ENCODE data around the gene WRAP73.

WRAP73 gene

GRCh38 chr1:3683197-3683596 lies 33.3 kb upstream of the WRAP73 start:
- TF ChIP-seq CTCF (IDR thresholded peaks at IDR 0.05; ENCODE audit: control extremely low read depth, extremely low read depth, low read depth, missing control alignments): no peak
- ChIA-PET POLR2A (no interaction called here), CTCF (interaction anchor here (1.0 to 1.1 kb wide), 2 partner anchors 12 to 41 kb away, joined by 3 read pairs; no protein-coding TSS in a partner anchor)
- DNase-seq (ENCODE audit: extremely low spot score): no peak

DNA sequence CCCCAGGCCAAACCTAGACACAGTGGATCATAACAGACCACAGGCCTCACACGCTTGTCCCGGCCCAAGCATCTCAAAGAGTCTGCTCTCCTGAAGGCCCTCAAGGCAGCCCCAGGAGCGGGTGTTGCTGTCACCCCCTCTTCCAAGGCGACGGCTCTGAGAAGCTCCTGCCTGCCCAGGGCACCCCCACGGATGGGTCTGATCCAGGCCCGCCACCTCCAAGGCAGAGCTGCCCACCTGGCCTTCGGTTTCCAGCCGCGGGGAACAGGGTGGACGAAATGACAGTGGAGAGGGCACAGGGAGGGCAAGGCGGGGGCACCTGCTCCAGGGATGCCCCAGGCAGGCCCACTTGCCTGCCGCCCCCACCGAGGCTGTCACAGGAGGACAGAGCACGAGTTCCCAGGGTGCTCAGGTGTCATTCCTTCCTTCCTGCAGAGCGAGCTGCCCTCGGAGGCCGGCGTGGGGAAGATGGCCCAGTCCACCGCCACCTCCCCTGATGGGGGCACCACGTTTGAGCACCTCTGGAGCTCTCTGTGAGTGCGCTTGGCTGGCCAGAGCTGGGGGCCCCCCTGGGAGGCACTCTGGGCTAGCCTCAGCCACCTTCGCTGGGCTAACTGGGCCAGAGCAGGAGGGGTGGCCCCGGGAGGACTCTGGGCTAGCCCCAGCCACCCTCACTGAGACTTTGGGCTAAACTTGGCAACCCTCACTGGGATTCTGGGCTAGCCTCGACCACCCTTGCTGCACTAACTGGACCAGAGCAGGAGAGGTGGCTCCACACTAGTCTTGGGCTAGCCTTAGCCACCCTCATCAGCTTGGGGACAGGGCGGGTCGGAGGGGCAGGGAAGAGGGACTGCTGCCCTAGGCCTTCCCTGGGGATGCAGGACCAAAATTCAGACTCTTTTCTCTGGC lies 32.2 kb upstream of the WRAP73 start:
- ChIA-PET POLR2A (no interaction called here), CTCF (interaction anchor here (0.9 to 1.4 kb wide), 3 partner anchors 10 to 15 kb away, joined by 3 to 4 read pairs (median 3); no protein-coding TSS in a partner anchor)
- DNase-seq (ENCODE audit: extremely low spot score): no peak
- TF ChIP-seq CTCF (IDR thresholded peaks at IDR 0.05; ENCODE audit: control extremely low read depth, extremely low read depth, low read depth, missing control alignments): no peak

GRCh38 chr1:3681231-3681897 lies 31.5 kb upstream of the WRAP73 start:
- no peak for TF ChIP-seq CTCF (IDR thresholded peaks at IDR 0.05; ENCODE audit: control extremely low read depth, extremely low read depth, low read depth, missing control alignments)
- DNase-seq (ENCODE audit: extremely low spot score): no peak
- CTCF ChIA-PET: interaction anchor here (1.2 to 1.4 kb wide), 2 partner anchors 9 to 14 kb away, joined by 3 to 4 read pairs; no protein-coding TSS in a partner anchor
- POLR2A ChIA-PET: no interaction called here

DNA sequence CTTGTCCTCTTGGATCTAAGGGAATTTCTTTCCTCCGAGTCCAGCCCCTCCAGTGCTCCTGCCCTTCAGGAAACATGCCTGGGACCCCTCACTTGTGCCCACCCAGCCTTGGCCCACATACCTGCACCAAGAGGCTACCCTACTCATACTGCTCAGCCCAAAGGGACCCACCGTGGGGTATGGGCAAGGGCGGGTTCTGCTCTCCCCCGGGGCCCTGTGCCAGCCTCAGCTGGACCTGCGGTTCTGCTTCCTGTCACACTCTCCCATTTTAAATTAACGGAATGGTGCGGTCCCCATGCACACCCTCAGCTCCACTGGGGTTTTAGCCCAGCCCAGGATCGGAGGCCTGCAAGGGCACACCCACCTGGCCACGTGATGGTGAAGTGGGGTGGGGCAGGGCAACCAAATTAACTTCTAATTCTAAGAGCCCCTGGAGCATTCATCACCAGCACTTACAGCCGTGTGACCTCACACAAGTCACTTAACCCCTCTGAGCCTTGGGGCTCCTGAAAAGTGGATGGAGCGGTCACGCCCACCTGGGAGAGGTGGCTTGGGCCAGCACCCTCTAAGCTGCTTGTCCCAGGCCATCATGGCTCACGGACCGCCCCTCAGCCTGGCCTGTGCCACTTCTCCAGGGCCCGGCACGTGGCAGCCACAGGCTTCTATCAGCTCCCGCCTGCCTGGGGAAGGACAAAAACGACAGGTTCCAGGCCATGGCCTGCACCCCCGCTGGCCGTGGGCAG lies 30.8 kb upstream of the WRAP73 start:
- POLR2A ChIA-PET: no interaction called here
- no peak for TF ChIP-seq CTCF (IDR thresholded peaks at IDR 0.05; ENCODE audit: control extremely low read depth, extremely low read depth, low read depth, missing control alignments)
- DNase-seq (ENCODE audit: extremely low spot score): no peak
- CTCF ChIA-PET: interaction anchor here (1.2 to 1.4 kb wide), 2 partner anchors 8 to 14 kb away, joined by 3 to 4 read pairs; no protein-coding TSS in a partner anchor

GRCh38 chr1:3679799-3680453 lies 30.0 kb upstream of the WRAP73 start:
- ChIA-PET CTCF (no interaction called here), POLR2A (no interaction called here)
- no peak for TF ChIP-seq CTCF (IDR thresholded peaks at IDR 0.05; ENCODE audit: control extremely low read depth, extremely low read depth, low read depth, missing control alignments)
- DNase-seq (ENCODE audit: extremely low spot score): no peak

All from GM10248 (cell line).